Vagina (tissue), 2 donors: ENCODE measurements around the gene NDUFS7. TPM values are rescaled to one million over a fixed set of nuclear protein-coding genes. Genes with fewer than 3 reads are reported as not detected.

Experiments
- DNase-seq, 2 donors: peaks; one replicate each; pipeline ENCODE4 v3.0.0-alpha.2; 2017; ENCODE audit errors: extremely low spot score in 2 of 2
- H3K27ac ChIP-seq: fragments of 200-600 bp; sonication (generic); one replicate; pipeline ENCODE4 v1.5.1; 2019
- H3K27me3 ChIP-seq: fragments of 200-600 bp; sonication (generic); one replicate; pipeline ENCODE4 v1.5.1; 2019
- H3K36me3 ChIP-seq, 2 donors: fragments of 200-600 bp; sonication (generic); one replicate each; pipeline ENCODE4 v1.5.1; 2017 to 2019
- H3K4me1 ChIP-seq: fragments of 200-600 bp; sonication (generic); one replicate; pipeline ENCODE4 v1.5.1; 2019
- H3K4me3 ChIP-seq, 2 donors: fragments of 200-600 bp; sonication (generic); 1 replicate in 1 of 2; 2 replicates in 1 of 2; pipeline ENCODE4 v1.5.1; 2016 to 2019
- H3K9me3 ChIP-seq: fragments of 200-600 bp; sonication (generic); one replicate; pipeline ENCODE4 v1.5.1; 2019
- POLR2A ChIP-seq, 2 donors: fragments of 450-650 bp; IDR thresholded peaks; one replicate each; pipeline ENCODE4 v1.6.1; 2017; ENCODE audit warnings: antibody characterized with exemption in 2 of 2, mild to moderate bottlenecking in 2 of 2, moderate library complexity in 2 of 2
- POLR2AphosphoS5 ChIP-seq, 2 donors: sonication (generic); formaldehyde crosslinking; IDR thresholded peaks; one replicate each; pipeline ENCODE4 v1.9.0; 2017; ENCODE audit warnings: antibody characterized with exemption in 2 of 2, mild to moderate bottlenecking in 2 of 2, low read depth in 1 of 2; ENCODE audit not compliant: insufficient read depth in 1 of 2
- intact Hi-C: fragments of 100-400 bp; cut with DNase I; formaldehyde crosslinking; loops from one replicate; pipeline ENCODE4 v1.15.1; 2023
- total RNA-seq: library from RNA; depleted of rRNA; stranded (reverse); fragments of >200 nt; gene quantifications from one replicate; pipeline ENCODE4 v1.2.3, GENCODE V29; 2016
- TF ChIP-seq, protein P1 (sequence below), 3 experiments: fragments of 450-650 bp in 2 of 3; fragments of 200-600 bp in 1 of 3; sonication (generic) in 1 of 3; IDR thresholded peaks; one replicate each; pipeline ENCODE4 v1.5.1; 2017 to 2019; ENCODE audit warnings: antibody characterized with exemption in 3 of 3, mild to moderate bottlenecking in 2 of 3, moderate library complexity in 2 of 3

The NDUFS7 gene
- total RNA-seq, 1 donor from 2014 or later: 141 TPM

GRCh38 chr19:1364070-1364704, 19.5 kb upstream of the NDUFS7 start:
- intact Hi-C loops: no loop called here
- no peak overlapping the region for H3K4me3 ChIP-seq
- H3K27ac ChIP-seq: no peak overlapping the region
- H3K36me3 ChIP-seq: peaks cover 0 to 52% of the 10 kb centered on the region in 2 donors
- peaks cover 25% of the 10 kb centered on the region for H3K4me1 ChIP-seq
- no peaks in the 10 kb centered on the region for H3K27me3 ChIP-seq
- H3K9me3 ChIP-seq: no peaks in the 10 kb centered on the region
- TF ChIP-seq POLR2AphosphoS5 (IDR thresholded peaks at IDR 0.05; ENCODE audit: insufficient read depth in 1 of 2, low read depth in 1 of 2): no peak
- TF ChIP-seq, protein P1, sequence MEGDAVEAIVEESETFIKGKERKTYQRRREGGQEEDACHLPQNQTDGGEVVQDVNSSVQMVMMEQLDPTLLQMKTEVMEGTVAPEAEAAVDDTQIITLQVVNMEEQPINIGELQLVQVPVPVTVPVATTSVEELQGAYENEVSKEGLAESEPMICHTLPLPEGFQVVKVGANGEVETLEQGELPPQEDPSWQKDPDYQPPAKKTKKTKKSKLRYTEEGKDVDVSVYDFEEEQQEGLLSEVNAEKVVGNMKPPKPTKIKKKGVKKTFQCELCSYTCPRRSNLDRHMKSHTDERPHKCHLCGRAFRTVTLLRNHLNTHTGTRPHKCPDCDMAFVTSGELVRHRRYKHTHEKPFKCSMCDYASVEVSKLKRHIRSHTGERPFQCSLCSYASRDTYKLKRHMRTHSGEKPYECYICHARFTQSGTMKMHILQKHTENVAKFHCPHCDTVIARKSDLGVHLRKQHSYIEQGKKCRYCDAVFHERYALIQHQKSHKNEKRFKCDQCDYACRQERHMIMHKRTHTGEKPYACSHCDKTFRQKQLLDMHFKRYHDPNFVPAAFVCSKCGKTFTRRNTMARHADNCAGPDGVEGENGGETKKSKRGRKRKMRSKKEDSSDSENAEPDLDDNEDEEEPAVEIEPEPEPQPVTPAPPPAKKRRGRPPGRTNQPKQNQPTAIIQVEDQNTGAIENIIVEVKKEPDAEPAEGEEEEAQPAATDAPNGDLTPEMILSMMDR (IDR thresholded peaks at IDR 0.05): no peak
- TF ChIP-seq POLR2A (IDR thresholded peaks at IDR 0.05): no peak
- DNase-seq: no peak

GRCh38 chr19:1365319-1366269, 18.1 kb upstream of the NDUFS7 start:
- intact Hi-C loops: no loop called here
- no peak overlapping the region for H3K27ac ChIP-seq
- H3K4me1 ChIP-seq: peaks cover 18% of the 10 kb centered on the region
- peaks cover 0 to 66% of the 10 kb centered on the region in 2 donors for H3K36me3 ChIP-seq
- no peak for DNase-seq
- no peak for TF ChIP-seq POLR2AphosphoS5 (IDR thresholded peaks at IDR 0.05; ENCODE audit: insufficient read depth in 1 of 2, low read depth in 1 of 2)
- TF ChIP-seq, protein P1 (IDR thresholded peaks at IDR 0.05): no peak
- no peak for TF ChIP-seq POLR2A (IDR thresholded peaks at IDR 0.05)
- no peaks in the 10 kb centered on the region for H3K27me3 ChIP-seq
- no peaks in the 10 kb centered on the region for H3K9me3 ChIP-seq
- no peak overlapping the region for H3K4me3 ChIP-seq

DNA sequence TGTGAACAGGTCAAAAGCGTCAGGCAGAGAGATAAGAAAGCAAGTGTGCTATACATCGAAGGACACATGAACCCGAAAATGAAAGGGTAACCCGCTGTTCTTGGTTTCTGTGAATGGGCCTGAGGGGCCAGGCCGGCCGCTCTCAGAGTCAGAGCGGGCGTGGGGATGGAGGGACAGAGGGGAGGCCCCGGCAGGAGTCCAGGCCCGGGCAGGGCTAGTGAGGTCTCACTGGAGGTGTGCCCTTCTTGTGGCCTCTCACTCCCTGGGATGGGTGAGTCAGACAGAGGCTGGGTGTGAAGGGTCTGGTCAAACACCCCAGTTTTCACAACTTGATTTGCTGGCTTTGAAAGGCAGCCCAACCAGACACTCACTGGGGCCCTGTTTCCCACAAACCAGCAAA, 17.4 kb upstream of the NDUFS7 start:
- Histone ChIP-seq H3K4me1 (peaks cover 11% of the 10 kb centered on the region), H3K9me3 (no peaks in the 10 kb centered on the region), H3K4me3 (no peak overlapping the region), H3K27ac (no peak overlapping the region), H3K36me3 (peaks cover 0 to 73% of the 10 kb centered on the region in 2 donors), H3K27me3 (no peaks in the 10 kb centered on the region)
- DNase-seq: no peak
- intact Hi-C loops: no loop called here
- no peak for TF ChIP-seq POLR2A (IDR thresholded peaks at IDR 0.05)
- TF ChIP-seq, protein P1 (IDR thresholded peaks at IDR 0.05): no peak
- TF ChIP-seq POLR2AphosphoS5 (IDR thresholded peaks at IDR 0.05; ENCODE audit: insufficient read depth in 1 of 2, low read depth in 1 of 2): no peak

- intact Hi-C loops: no loop called here
- no peak overlapping the region for H3K27ac ChIP-seq
- H3K27me3 ChIP-seq: no peaks in the 10 kb centered on the region
- no peak for DNase-seq
- TF ChIP-seq POLR2A (IDR thresholded peaks at IDR 0.05) (no peak), POLR2AphosphoS5 (IDR thresholded peaks at IDR 0.05; ENCODE audit: insufficient read depth in 1 of 2, low read depth in 1 of 2) (no peak)
- TF ChIP-seq, protein P1 (IDR thresholded peaks at IDR 0.05): no peak
- peaks cover 2% of the 10 kb centered on the region for H3K4me1 ChIP-seq
- H3K4me3 ChIP-seq: no peak overlapping the region
- H3K36me3 ChIP-seq: peaks cover 0 to 76% of the 10 kb centered on the region in 2 donors
- no peaks in the 10 kb centered on the region for H3K9me3 ChIP-seq
These were observed 16.5 kb upstream of the NDUFS7 start for GRCh38 chr19:1366899-1367870.
